Left lobe of liver (tissue), 2 donors: ENCODE results near the gene KAT2A. TPM values are rescaled to one million over a fixed set of nuclear protein-coding genes. Genes with fewer than 3 reads are reported as not detected.

Experiments used
- ATAC-seq: fragments of 200-7000 bp; cut with Tn5 transposase; one replicate; pipeline ENCODE4 v1.9.1; 2020; ENCODE audit warnings: mild to moderate bottlenecking, moderate library complexity
- DNase-seq: peaks from one replicate; pipeline ENCODE4 v3.0.0-alpha.2; 2020; ENCODE audit warnings: low spot score
- total RNA-seq: library from RNA; stranded (reverse); gene quantifications from one replicate; pipeline ENCODE4 v1.2.1, GENCODE V29; 2021
- donor health status: DM: no; HTN: no; CAD: no; lungs with moderate emphysema.
- donor health status: DM: no; HTN: yes; CAD: no.

Gene KAT2A
- total RNA-seq, 1 donor from 2014 or later = 30.8 TPM

GRCh38 chr17:42068979-42069378 is 52.2 kb downstream of the KAT2A start:
- DNase-seq (no peak), ATAC-seq (no peak)

GRCh38 chr17:42067371-42068091 is 53.6 kb downstream of the KAT2A start:
- DNase-seq (peak; percentile 71), ATAC-seq (peak; percentile 89)

DNA sequence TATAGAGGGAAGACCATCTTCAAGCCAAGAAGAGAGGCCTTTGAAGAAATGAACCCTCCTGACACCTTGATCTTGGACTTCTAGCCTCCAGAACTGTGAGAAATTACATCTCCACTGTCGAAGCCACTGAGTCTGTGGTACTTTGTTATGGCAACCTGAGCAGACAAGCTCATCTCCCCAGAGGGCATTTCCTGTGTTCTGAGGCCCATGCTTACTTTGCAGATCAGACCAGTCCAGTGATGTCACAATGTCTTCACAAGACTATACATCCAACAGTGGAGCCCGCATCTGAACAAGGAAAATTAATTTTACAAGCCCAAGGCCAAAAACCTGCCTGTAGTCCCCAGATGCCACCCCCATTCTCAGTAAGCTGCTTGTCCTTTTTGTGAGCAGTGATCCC is 56.0 kb downstream of the KAT2A start:
- DNase-seq (no peak), ATAC-seq (no peak)

Other genes starting within 250 kb of the KAT2A start
- gene ACLY, start 202.4 kb downstream of the KAT2A start, total RNA-seq = 20.9 TPM
- 0.30 TPM for gene ODAD4, start 190.8 kb downstream of the KAT2A start, total RNA-seq
- 31.4 TPM for gene CNP, start 154.6 kb downstream of the KAT2A start, total RNA-seq
- 33.2 TPM for gene DNAJC7, start 103.9 kb downstream of the KAT2A start, total RNA-seq
- 12.9 TPM for gene NKIRAS2, start 101.3 kb downstream of the KAT2A start, total RNA-seq
- 0.20 TPM for gene C17orf113, start 70.8 kb downstream of the KAT2A start, total RNA-seq
- 0.13 TPM for gene ZNF385C, start 22.9 kb downstream of the KAT2A start, total RNA-seq
- 30.3 TPM for gene DHX58, start 8.7 kb downstream of the KAT2A start, total RNA-seq
- gene HSPB9, start 1.4 kb upstream of the KAT2A start, total RNA-seq = 1.1 TPM
- 56.3 TPM for gene RAB5C, start 33.6 kb upstream of the KAT2A start, total RNA-seq
- gene KCNH4, start 59.8 kb upstream of the KAT2A start, total RNA-seq = not detected
- not detected for gene HCRT, start 64.1 kb upstream of the KAT2A start, total RNA-seq
- gene GHDC, start 73.1 kb upstream of the KAT2A start, total RNA-seq = 15.7 TPM
- gene STAT5B, start 155.0 kb upstream of the KAT2A start, total RNA-seq = 26.3 TPM
- gene STAT5A, start 167.1 kb upstream of the KAT2A start, total RNA-seq = 10.2 TPM